ENCODE results near the gene HIVEP2. TPM values are rescaled to one million over a fixed set of nuclear protein-coding genes. Genes with fewer than 3 reads are reported as not detected.

HIVEP2 gene
- total RNA-seq, 1 donor from 2014 or later, result 24.3 TPM

- no peak for DNase-seq (ENCODE audit: low spot score)
- intact Hi-C loops (cut with micrococcal nuclease), result no loop called here
- no peak overlapping the region for H3K27ac Mint-ChIP-seq
- no peak overlapping the region for H3K4me3 Mint-ChIP-seq (ENCODE audit: low read depth)
- no peaks in the 10 kb centered on the region for H3K9me3 Mint-ChIP-seq
- peaks cover 49% of the 10 kb centered on the region for H3K4me1 Mint-ChIP-seq (ENCODE audit: low read depth)
- H3K27me3 Mint-ChIP-seq (ENCODE audit: low read depth), result no peaks in the 10 kb centered on the region
- H3K36me3 Mint-ChIP-seq (ENCODE audit: low read depth), result peaks cover 19% of the 10 kb centered on the region
Measured at GRCh38 chr6:142863981-142864380, 81.0 kb downstream of the HIVEP2 start.

GRCh38 chr6:142861711-142862110 is 83.3 kb downstream of the HIVEP2 start:
- no peaks in the 10 kb centered on the region for H3K9me3 Mint-ChIP-seq
- no peak overlapping the region for H3K4me3 Mint-ChIP-seq (ENCODE audit: low read depth)
- H3K36me3 Mint-ChIP-seq (ENCODE audit: low read depth), result peaks cover 15% of the 10 kb centered on the region
- no peaks in the 10 kb centered on the region for H3K27me3 Mint-ChIP-seq (ENCODE audit: low read depth)
- intact Hi-C loops (cut with micrococcal nuclease), result no loop called here
- no peak overlapping the region for H3K27ac Mint-ChIP-seq
- H3K4me1 Mint-ChIP-seq (ENCODE audit: low read depth), result peaks cover 48% of the 10 kb centered on the region
- DNase-seq (ENCODE audit: low spot score), result no peak

GRCh38 chr6:142860498-142860897 is 84.5 kb downstream of the HIVEP2 start:
- Mint-ChIP-seq H3K4me1 (ENCODE audit: low read depth) (peaks cover 57% of the 10 kb centered on the region), H3K36me3 (ENCODE audit: low read depth) (peaks cover 18% of the 10 kb centered on the region), H3K27me3 (ENCODE audit: low read depth) (no peaks in the 10 kb centered on the region), H3K27ac (no peak overlapping the region), H3K4me3 (ENCODE audit: low read depth) (no peak overlapping the region), H3K9me3 (no peaks in the 10 kb centered on the region)
- intact Hi-C loops (cut with micrococcal nuclease), result no loop called here
- no peak for DNase-seq (ENCODE audit: low spot score)

- Mint-ChIP-seq H3K36me3 (ENCODE audit: low read depth) (peaks cover 44% of the 10 kb centered on the region), H3K27ac (peak overlapping the region; percentile 93), H3K4me3 (ENCODE audit: low read depth) (peak overlapping the region; percentile 75), H3K27me3 (ENCODE audit: low read depth) (no peaks in the 10 kb centered on the region), H3K9me3 (no peaks in the 10 kb centered on the region), H3K4me1 (ENCODE audit: low read depth) (peaks cover 73% of the 10 kb centered on the region)
- DNase-seq (ENCODE audit: low spot score), result no peak
- intact Hi-C loops (cut with micrococcal nuclease), result loop anchor here (2.0 to 10.0 kb wide), 4 partner anchors 15 to 687 kb away; no protein-coding TSS in a partner anchor
Measured at GRCh38 chr6:142857796-142858555, 87.0 kb downstream of the HIVEP2 start.

- H3K27me3 Mint-ChIP-seq (ENCODE audit: low read depth), result no peaks in the 10 kb centered on the region
- peaks cover 49% of the 10 kb centered on the region for H3K36me3 Mint-ChIP-seq (ENCODE audit: low read depth)
- peak overlapping the region; percentile 75 for H3K4me3 Mint-ChIP-seq (ENCODE audit: low read depth)
- intact Hi-C loops (cut with micrococcal nuclease), result loop anchor here (2.0 to 10.0 kb wide), 4 partner anchors 14 to 688 kb away; no protein-coding TSS in a partner anchor
- peak overlapping the region; percentile 93 for H3K27ac Mint-ChIP-seq
- H3K9me3 Mint-ChIP-seq, result no peaks in the 10 kb centered on the region
- DNase-seq (ENCODE audit: low spot score), result no peak
- peaks cover 79% of the 10 kb centered on the region for H3K4me1 Mint-ChIP-seq (ENCODE audit: low read depth)
Measured at GRCh38 chr6:142857233-142857761, 87.7 kb downstream of the HIVEP2 start.

GRCh38 chr6:142856624-142857232 is 88.2 kb downstream of the HIVEP2 start:
- no peaks in the 10 kb centered on the region for H3K27me3 Mint-ChIP-seq (ENCODE audit: low read depth)
- H3K36me3 Mint-ChIP-seq (ENCODE audit: low read depth), result peaks cover 50% of the 10 kb centered on the region
- no peak for DNase-seq (ENCODE audit: low spot score)
- H3K27ac Mint-ChIP-seq, result peak overlapping the region; percentile 93
- intact Hi-C loops (cut with micrococcal nuclease), result loop anchor here (1.0 to 10.0 kb wide), 7 partner anchors 12 to 688 kb away; no protein-coding TSS in a partner anchor
- peak overlapping the region; percentile 75 for H3K4me3 Mint-ChIP-seq (ENCODE audit: low read depth)
- no peaks in the 10 kb centered on the region for H3K9me3 Mint-ChIP-seq
- H3K4me1 Mint-ChIP-seq (ENCODE audit: low read depth), result peaks cover 82% of the 10 kb centered on the region

GRCh38 chr6:142855893-142856623 is 88.9 kb downstream of the HIVEP2 start:
- H3K27ac Mint-ChIP-seq, result peak overlapping the region; percentile 93
- peaks cover 83% of the 10 kb centered on the region for H3K4me1 Mint-ChIP-seq (ENCODE audit: low read depth)
- H3K36me3 Mint-ChIP-seq (ENCODE audit: low read depth), result peaks cover 50% of the 10 kb centered on the region
- no peaks in the 10 kb centered on the region for H3K27me3 Mint-ChIP-seq (ENCODE audit: low read depth)
- DNase-seq (ENCODE audit: low spot score), result no peak
- H3K4me3 Mint-ChIP-seq (ENCODE audit: low read depth), result peak overlapping the region; percentile 75
- no peaks in the 10 kb centered on the region for H3K9me3 Mint-ChIP-seq
- intact Hi-C loops (cut with micrococcal nuclease), result loop anchor here (1.0 to 10.0 kb wide), 7 partner anchors 12 to 689 kb away; no protein-coding TSS in a partner anchor

- intact Hi-C loops (cut with micrococcal nuclease), result loop anchor here (5.0 to 10.0 kb wide), 4 partner anchors 33 to 690 kb away; no protein-coding TSS in a partner anchor
- peak overlapping the region; percentile 18 for H3K4me3 Mint-ChIP-seq (ENCODE audit: low read depth)
- peak overlapping the region; percentile 57 for H3K27ac Mint-ChIP-seq
- peaks cover 88% of the 10 kb centered on the region for H3K4me1 Mint-ChIP-seq (ENCODE audit: low read depth)
- H3K9me3 Mint-ChIP-seq, result no peaks in the 10 kb centered on the region
- DNase-seq (ENCODE audit: low spot score), result no peak
- H3K27me3 Mint-ChIP-seq (ENCODE audit: low read depth), result no peaks in the 10 kb centered on the region
- peaks cover 48% of the 10 kb centered on the region for H3K36me3 Mint-ChIP-seq (ENCODE audit: low read depth)
Measured at GRCh38 chr6:142854589-142855488, 90.1 kb downstream of the HIVEP2 start.

- H3K4me3 Mint-ChIP-seq (ENCODE audit: low read depth), result peak overlapping the region; percentile 60
- H3K27ac Mint-ChIP-seq, result peak overlapping the region; percentile 81
- peaks cover 91% of the 10 kb centered on the region for H3K4me1 Mint-ChIP-seq (ENCODE audit: low read depth)
- intact Hi-C loops (cut with micrococcal nuclease), result loop anchor here (5.0 to 10.0 kb wide), 3 partner anchors 81 to 691 kb away; no protein-coding TSS in a partner anchor
- H3K36me3 Mint-ChIP-seq (ENCODE audit: low read depth), result peaks cover 39% of the 10 kb centered on the region
- DNase-seq (ENCODE audit: low spot score), result no peak
- H3K9me3 Mint-ChIP-seq, result no peaks in the 10 kb centered on the region
- no peaks in the 10 kb centered on the region for H3K27me3 Mint-ChIP-seq (ENCODE audit: low read depth)
Measured at GRCh38 chr6:142853244-142854180, 91.5 kb downstream of the HIVEP2 start.

GRCh38 chr6:142851601-142852000 is 93.4 kb downstream of the HIVEP2 start:
- intact Hi-C loops (cut with micrococcal nuclease), result loop anchor here (1.0 to 10.0 kb wide), 8 partner anchors 8 to 693 kb away; no protein-coding TSS in a partner anchor

More at GRCh38 chr6:142851601-142852000, 93.4 kb downstream of the HIVEP2 start:
- H3K27ac Mint-ChIP-seq, result peak overlapping the region; percentile 83
- no peak overlapping the region for H3K4me3 Mint-ChIP-seq (ENCODE audit: low read depth)
- peaks cover 90% of the 10 kb centered on the region for H3K4me1 Mint-ChIP-seq (ENCODE audit: low read depth)
- no peak for DNase-seq (ENCODE audit: low spot score)
- H3K36me3 Mint-ChIP-seq (ENCODE audit: low read depth), result peaks cover 39% of the 10 kb centered on the region
- H3K27me3 Mint-ChIP-seq (ENCODE audit: low read depth), result no peaks in the 10 kb centered on the region
- H3K9me3 Mint-ChIP-seq, result no peaks in the 10 kb centered on the region

Data from activated T-helper 2 cell treated with anti-CD3 and anti-CD28 coated beads, Interferon-gamma antibody, Interleukin-2, Interleukin-4, amounts not matched to agents 10 μg/mL and 5 μg/mL and 100 μg/mL, durations not matched to agents 14 hours and 24 hours and 36 hours (primary cell).